Measurements from ENCODE around the gene RGCC.

Gene RGCC

DNA sequence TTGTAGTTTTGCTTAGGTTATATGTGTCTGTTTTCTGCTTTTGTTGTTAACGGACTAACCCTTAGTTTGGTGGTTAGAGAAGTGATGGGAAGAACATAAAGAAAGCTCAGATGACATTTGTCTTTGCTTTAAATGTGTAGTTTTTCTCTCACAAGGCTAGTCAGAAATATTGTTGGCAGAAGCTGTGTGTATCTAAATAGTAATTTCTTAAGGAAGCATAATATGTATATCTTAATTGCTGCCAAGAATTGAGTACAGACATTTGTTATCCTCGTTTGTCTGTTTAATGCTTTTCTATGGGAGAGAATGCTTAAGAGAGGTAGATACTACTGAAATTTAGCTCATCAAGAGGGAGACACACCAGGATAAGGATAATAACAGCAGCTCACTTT, 2.7 kb downstream of the RGCC start:
- no peak for TF ChIP-seq CTCF (IDR thresholded peaks at IDR 0.05; ENCODE audit: borderline replicate concordance, insufficient read depth, low read depth, low read length)
- H3K4me3 ChIP-seq (ENCODE audit: low read depth, low read length): no peak overlapping the region

DNA sequence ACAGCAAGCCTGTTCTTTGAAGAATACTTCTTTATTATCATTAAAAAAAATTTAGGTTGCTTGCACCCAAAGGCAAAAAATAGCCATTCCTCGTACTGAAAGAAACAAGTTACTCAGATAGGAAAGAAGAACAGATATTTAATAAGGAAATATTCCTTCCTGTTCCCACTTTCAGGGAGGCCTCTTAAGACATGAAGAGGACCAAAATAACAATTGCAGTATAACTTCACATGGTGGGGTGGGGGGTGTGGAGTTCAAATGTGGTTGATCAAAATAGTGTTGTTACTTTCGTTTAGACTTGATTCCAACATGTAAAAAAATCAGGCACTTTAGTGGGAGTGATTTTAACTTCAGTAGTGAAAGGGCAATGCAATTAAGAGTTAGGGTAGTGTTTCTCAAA, 3.6 kb downstream of the RGCC start:
- no peak overlapping the region for H3K4me3 ChIP-seq (ENCODE audit: low read depth, low read length)
- TF ChIP-seq CTCF (IDR thresholded peaks at IDR 0.05; ENCODE audit: borderline replicate concordance, insufficient read depth, low read depth, low read length): no peak

DNA sequence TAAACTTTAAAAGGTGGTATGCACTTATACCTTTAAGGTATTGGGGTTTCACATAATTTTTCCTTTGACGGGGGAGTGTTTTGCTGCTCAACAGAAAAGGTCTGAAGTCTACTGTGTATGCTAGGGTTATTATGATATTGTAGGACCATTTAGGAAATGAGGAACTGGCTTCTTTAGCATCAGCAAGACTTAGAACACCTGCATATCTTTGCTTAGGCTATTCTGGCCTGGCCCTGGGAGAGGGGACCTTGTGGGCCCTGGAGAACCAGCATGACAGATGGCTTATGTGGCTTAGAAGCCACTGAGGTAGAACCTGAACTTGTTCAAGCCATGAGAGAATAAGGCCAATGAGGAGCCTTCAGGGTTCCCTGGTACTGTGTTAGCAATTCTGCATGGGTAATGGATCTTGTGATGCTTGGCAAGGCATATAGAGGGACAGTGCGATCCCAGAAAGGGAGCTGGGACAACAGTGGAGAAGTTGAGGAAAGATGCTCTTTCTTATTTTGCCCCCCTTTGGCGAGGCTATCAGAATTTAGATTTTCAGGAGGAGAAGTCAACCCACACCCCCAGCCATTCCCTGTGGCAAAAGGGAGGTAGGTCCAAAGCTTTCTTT, 4.3 kb downstream of the RGCC start:
- no peak overlapping the region for H3K4me3 ChIP-seq (ENCODE audit: low read depth, low read length)
- no peak for TF ChIP-seq CTCF (IDR thresholded peaks at IDR 0.05; ENCODE audit: borderline replicate concordance, insufficient read depth, low read depth, low read length)

DNA sequence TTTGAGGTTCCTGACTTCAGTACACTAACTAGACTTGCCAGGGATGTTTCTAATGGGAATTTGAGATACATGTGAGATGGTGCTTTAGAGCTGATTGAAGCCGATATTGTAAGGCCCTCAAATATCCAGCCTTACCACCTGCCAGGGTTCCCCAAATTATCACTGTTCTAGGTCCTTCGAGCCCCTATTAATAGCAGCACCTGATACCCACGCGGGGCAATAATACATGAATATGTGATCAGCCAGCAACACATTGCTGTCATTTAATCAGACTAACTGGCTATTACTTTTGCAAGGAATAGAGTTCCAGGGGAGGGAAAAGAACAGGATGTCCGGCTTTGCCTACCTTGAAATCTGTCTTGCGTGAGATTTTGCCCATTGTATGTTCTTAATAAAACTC, 5.1 kb downstream of the RGCC start:
- H3K4me3 ChIP-seq (ENCODE audit: low read depth, low read length): no peak overlapping the region
- no peak for TF ChIP-seq CTCF (IDR thresholded peaks at IDR 0.05; ENCODE audit: borderline replicate concordance, insufficient read depth, low read depth, low read length)

DNA sequence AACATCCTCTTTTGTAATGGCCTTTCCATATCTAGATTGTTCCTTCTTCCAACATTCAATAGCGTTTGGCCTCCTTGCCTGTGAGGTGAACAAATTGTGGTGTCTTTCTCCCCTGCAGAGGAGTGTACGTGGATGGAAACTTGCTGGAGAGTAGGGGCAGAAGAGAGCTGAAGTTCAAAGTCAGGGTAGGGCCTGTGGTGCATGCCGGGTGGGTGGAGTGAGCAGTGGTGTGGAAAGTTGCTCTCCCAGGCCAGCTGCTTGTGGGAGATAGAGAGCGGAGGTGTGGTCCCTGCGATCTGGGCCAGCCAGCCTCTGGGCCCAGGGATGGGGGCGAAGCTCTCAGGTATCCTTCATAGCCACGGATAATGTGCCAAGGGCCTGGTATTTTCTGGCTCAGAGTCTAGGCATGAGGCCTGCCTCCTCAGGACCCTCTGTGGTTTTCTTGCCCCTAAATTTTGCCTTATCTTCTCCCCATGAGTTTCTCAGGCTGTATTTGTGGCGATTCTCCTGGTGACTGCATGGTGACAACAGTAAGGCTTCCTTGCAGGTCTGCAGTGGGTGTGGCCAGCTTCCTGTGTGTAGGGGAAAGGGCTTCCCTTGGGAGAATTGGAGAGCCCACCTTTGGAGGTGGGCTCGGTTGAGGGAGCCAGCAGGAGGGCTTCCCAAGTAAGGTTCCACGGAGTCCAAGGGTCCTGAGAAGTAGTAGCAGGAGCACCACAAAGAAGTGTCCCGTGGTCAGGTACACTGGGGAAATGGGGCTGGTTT, 6.7 kb downstream of the RGCC start:
- TF ChIP-seq CTCF (IDR thresholded peaks at IDR 0.05; ENCODE audit: borderline replicate concordance, insufficient read depth, low read depth, low read length): no peak
- H3K4me3 ChIP-seq (ENCODE audit: low read depth, low read length): no peak overlapping the region

GRCh38 chr13:41465241-41465847, 8.0 kb downstream of the RGCC start:
- TF ChIP-seq CTCF (IDR thresholded peaks at IDR 0.05; ENCODE audit: borderline replicate concordance, insufficient read depth, low read depth, low read length): no peak

GRCh38 chr13:41465898-41466320, 8.6 kb downstream of the RGCC start:
- no peak for TF ChIP-seq CTCF (IDR thresholded peaks at IDR 0.05; ENCODE audit: borderline replicate concordance, insufficient read depth, low read depth, low read length)
- H3K4me3 ChIP-seq (ENCODE audit: low read depth, low read length): no peak overlapping the region

More at GRCh38 chr13:41465241-41465847, 8.0 kb downstream of the RGCC start:
- no peak overlapping the region for H3K4me3 ChIP-seq (ENCODE audit: low read depth, low read length)
